NCI-H510A (cell line): ENCODE measurements around the gene GSE1.
"Not testable (repeated sequence)": the region's sequence is repeated elsewhere in the genome, so short reads cannot be mapped to it uniquely, and the experiment has no call there.

Experiments used
- DNase-seq: peaks from one replicate; lab custom pipeline; 2025; lab: John Stamatoyannopoulos, UW

The GSE1 gene

GRCh38 chr16:85591381-85591780 is 21.7 kb upstream of the GSE1 start:
- no peak for DNase-seq

GRCh38 chr16:85592277-85592676 is 20.8 kb upstream of the GSE1 start:
- not testable (repeated sequence) for DNase-seq

DNA sequence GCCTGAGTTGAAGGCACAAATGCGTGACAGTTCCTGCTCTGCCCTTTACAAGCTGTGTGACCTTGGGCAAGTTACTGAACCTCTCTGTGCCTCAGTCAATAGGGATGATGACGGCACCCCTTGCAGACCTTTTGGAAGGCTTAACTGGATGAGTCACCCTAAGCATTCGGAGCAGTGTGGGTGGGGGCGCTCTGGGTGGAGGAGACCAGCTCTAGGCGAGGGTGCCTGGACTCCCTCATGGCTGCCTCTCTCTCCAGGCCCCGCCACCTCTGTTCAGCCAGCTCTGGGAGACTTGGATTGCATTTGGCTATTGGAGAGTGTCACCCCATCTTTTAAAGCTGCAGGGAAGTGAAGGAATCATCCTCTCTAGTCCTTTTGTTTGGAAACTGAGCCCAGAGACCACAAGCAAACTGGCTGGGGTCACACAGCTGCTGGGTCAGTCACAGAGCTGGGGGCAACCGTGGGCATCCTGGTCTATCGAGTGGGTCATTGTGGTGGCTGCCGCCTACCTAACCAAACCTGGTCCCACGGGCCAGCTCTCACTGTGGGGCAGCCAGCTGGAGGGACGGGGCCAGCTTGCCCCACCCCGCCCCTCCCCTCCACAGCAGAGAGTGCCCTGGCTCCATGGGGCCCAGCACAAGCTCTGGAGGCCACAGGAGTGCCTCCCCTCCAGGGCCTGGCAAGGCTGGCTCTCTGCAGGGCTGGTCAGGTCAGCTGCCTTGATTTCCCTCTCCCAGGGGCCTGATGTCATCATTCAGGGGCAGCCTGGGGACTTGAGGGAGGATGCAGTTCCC is 20.2 kb upstream of the GSE1 start:
- DNase-seq: no peak

GRCh38 chr16:85593494-85594221 is 19.5 kb upstream of the GSE1 start:
- DNase-seq: no peak

- no peak for DNase-seq
Observed at GRCh38 chr16:85594273-85594977, 18.7 kb upstream of the GSE1 start.

- no peak for DNase-seq
Observed at GRCh38 chr16:85594978-85595661, 18.0 kb upstream of the GSE1 start.

- no peak for DNase-seq
Observed at GRCh38 chr16:85595812-85596502, 17.2 kb upstream of the GSE1 start.

DNA sequence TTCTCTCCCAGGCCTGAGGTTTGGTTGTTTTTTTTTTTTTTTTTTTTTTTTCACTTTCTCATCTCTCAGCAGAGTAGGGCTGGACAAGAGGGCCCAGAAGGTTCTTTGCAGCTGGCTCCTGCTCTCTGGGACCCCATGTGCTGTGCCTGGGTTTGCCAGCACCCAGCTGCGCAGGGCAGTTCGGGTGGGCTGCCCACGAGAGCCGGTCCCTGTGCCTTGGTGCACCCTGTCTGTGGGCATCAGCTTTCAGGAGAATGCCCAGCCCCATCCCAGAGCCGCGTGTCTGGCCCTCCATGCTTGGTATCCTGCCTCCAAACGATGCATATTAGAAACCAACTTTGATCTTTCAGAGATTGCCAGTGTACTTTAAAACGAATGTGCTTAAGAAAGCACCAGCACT is 15.0 kb upstream of the GSE1 start:
- DNase-seq: no peak

- DNase-seq: no peak
Observed at GRCh38 chr16:85600078-85600477, 13.0 kb upstream of the GSE1 start.

GRCh38 chr16:85600530-85601271 is 12.4 kb upstream of the GSE1 start:
- no peak for DNase-seq

DNA sequence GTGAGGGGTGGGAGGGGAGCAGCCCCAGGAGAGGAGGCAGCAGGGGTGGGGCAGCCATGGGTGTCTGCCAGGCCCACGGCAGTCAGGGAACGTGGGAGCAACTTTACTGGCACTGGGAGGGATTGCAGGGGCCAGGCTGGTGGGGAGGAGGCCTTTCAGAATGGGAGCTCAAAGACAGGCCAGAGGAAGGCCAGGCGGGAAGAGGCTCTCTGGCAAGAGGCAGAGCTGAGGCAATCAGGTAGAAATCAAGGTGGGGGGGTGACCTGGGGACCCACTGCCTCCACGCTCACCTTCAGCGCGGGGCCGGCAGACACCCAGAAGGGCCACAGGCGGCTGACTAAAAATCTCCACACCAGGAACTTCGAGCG is 11.9 kb upstream of the GSE1 start:
- DNase-seq: no peak

DNA sequence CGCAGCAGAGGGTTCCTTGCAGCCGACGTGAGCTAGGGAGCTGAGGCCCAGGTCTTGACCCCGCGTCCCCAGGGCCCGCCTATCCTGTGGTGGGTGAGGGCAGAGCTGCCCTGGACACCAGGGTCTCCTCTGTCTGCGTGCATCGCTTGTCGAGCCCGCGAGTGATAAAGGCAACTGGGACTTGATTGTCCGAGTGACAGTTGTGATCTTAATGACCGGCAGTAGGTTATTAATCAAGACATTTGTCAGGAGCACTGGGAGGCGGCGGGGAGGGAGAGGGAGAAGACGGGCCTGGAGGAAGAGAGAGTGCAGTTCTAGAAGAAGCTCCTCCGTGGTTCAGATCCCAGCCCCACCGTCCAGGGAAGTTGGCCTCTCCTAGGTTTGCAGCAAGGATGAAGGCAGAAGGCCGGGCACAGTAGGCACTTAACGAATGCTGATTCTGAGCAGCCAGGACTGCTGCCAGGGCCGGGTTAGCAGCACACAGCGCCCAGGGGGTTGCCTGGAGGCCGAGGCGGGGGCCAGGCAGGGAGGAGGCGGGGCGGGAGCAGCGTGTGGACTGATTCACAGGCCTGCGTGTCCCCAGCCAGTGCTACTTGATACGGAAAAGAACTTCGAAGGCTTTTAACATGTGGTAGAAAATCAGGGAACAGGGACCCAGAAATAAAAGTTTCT is 11.3 kb upstream of the GSE1 start:
- no peak for DNase-seq

- DNase-seq: peak; percentile 68
Observed at GRCh38 chr16:85602402-85603202, 10.5 kb upstream of the GSE1 start.

DNA sequence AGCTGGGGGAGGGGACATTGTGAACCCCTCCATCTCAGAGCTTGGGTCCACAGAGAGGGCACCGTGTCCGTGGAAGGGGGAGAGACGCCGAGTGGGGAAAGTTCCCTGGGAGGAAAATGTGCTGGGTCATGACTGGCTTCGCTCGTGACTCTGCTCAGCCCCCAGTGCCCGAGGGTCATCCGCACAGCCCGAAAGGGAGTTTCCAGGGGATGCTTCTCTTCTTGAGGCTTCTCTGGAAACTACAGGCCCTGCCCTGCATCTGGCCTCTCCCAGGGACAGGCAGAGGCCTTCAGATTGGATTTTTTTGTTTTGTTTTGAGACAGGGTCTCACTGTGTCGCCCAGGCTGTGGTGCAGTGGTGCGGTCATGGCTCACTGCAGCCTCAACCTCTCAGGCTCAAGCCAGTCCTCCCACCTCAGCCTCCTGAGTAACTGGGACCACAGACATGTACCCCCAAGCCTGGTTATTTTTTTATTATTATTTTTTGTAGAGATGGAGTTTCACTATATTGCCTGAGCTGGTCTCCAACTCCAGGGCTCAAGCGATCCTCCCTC is 9.8 kb upstream of the GSE1 start:
- no peak for DNase-seq

GRCh38 chr16:85604145-85604705 is 8.9 kb upstream of the GSE1 start:
- no peak for DNase-seq

DNA sequence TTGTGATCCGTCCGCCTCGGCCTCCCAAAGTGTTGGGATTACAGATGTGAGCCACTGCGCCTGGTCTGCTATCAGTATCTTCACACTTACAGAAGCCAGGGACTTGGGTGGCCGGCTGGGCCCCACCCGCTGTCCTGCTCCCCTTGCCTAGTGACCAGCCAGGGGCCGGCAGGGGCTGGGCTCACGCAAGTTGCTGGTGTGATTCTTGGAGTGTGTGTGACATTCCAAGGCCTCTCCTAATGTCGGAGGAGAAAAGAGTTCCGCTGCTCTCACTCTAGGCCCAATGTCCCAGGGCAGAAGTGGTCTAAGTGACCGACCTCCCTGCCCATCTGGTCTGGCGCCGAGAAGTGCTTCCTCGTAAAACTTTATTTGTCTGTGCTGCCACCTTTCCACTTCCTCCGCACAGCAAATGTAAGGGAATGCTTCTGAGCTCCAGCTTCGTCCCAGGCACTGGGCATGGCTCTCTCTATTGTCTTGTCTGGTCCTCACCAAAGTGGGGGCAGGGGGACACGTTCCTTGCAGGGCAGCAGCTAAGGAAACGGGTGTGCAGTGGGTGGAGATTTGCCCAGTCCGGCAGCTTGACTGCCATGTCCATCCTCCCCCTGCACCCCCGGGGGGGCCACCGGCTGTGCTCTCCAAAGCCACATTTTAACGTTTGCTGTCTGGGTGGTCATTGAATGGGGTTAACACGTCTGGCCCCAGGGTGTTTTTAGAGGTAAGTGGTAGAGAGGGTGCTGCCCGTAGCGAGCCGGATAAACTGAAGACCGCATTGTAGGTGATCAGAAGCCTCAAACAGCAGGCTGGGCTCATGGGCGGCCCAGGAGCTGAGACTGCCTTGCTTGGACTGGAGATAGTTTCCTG is 7.8 kb upstream of the GSE1 start:
- no peak for DNase-seq

DNA sequence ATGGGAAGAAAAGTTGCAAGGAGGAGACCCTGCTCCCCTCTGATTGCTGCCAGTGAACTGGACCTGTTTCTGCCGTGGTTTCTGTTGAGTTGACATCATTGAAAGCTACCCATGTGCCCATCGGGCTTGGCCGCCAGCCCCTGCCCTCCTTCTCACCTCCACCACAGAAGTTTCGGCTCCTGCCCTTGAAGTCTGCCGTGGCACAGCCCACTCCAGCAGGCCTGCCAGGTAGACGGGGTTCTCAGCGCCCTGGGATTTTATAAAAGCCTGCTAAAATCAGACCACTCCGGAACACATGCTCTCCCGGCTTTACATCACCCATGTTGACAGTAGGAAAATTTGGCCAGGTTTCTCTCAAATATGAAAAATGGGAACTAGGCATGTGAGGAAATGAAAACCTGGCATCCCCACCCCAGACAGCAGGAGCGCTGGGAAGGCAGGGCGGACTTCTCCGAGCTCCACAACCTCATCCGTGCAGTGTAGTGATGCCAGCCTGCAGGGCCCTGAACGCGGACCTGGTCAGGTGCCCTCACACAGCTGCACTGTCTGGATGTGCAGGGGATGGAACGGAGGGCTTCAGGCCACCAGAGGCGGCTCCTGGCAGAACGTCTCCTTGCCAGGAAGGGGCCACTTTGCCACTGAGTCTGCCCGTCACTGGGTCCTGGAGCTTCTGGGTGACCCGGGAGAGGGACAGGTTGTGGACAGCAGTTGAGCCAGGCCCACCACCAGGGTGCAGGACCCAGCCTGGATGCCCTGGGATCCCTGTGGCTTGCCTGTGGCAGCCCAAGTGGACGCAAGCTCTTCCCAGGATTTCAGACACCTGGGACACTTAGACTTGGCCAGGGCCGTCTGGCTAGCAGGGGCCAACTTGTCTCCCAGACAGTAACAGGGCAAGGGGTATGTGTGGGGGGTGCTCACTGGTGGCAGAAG is 6.9 kb upstream of the GSE1 start:
- no peak for DNase-seq
